Panc1 (cell line): ENCODE data around the gene TRRAP. TPM values are rescaled to one million over a fixed set of nuclear protein-coding genes. Genes with fewer than 3 reads are reported as not detected.

Experiments
- ATAC-seq: fragments of 200-7000 bp; cut with Tn5 transposase; 2 replicates; pipeline ENCODE4 v1.9.1; 2020; ENCODE audit warnings: mild to moderate bottlenecking, moderate library complexity
- BruUV-seq: library from RNA; stranded (reverse); fragments of 400-500 nt; replicated peaks from 2 replicates; lab custom pipeline; 2021; lab: Mats Ljungman, UMichigan
- CTCF ChIA-PET: fragments of 300-600 bp; sonication (Branson Sonifier 250); formaldehyde crosslinking; loops from one replicate; lab custom pipeline; 2022; ENCODE audit warnings: antibody characterized with exemption; lab: Charles Lee
- POLR2A ChIA-PET: fragments of 300-600 bp; sonication (Branson Sonifier 250); formaldehyde crosslinking; loops from one replicate; lab custom pipeline; 2022; ENCODE audit warnings: antibody characterized with exemption; lab: Charles Lee
- DNase-seq: peaks from one replicate; pipeline ENCODE4 v3.0.0-alpha.2; 2010; ENCODE audit warnings: low read depth, low spot score
- H3K27ac ChIP-seq: 2 replicates; pipeline ENCODE4 v1.5.1; 2011; ENCODE audit warnings: mild to moderate bottlenecking, low read length, inconsistent platforms
- H3K27me3 ChIP-seq: fragments of 200-500 bp; sonication (Bioruptor generic); 2 replicates; pipeline ENCODE4 v1.6.0; 2014; ENCODE audit warnings: low read length, inconsistent platforms; ENCODE audit not compliant: control insufficient read depth, insufficient read depth
- H3K36me3 ChIP-seq: fragments of 200-500 bp; sonication (Bioruptor generic); 2 replicates; pipeline ENCODE4 v1.5.1; 2014; ENCODE audit warnings: inconsistent platforms, mild to moderate bottlenecking, low read length, moderate library complexity; ENCODE audit not compliant: control insufficient read depth, insufficient read depth
- H3K4me1 ChIP-seq: 2 replicates; pipeline ENCODE4 v1.5.1; 2011; ENCODE audit warnings: inconsistent platforms, mild to moderate bottlenecking, low read length, moderate library complexity; ENCODE audit not compliant: control insufficient read depth, insufficient read depth
- H3K4me3 ChIP-seq, 2 experiments: 2 replicates each; pipeline ENCODE4 v1.5.1; 2011 to 2012; ENCODE audit warnings: low read depth in 2 of 2, low read length in 2 of 2, mild to moderate bottlenecking in 2 of 2, inconsistent platforms in 1 of 2, moderate library complexity in 1 of 2
- H3K9me3 ChIP-seq: fragments of 200-500 bp; sonication (Bioruptor generic); 2 replicates; pipeline ENCODE4 v1.5.1; 2014; ENCODE audit warnings: low read depth, mild to moderate bottlenecking, inconsistent platforms, low read length, moderate library complexity; ENCODE audit not compliant: control insufficient read depth, insufficient read depth
- POLR2AphosphoS5 ChIP-seq: IDR thresholded peaks from 2 replicates; pipeline ENCODE4 v1.6.1; 2012; ENCODE audit warnings: mild to moderate bottlenecking, low read depth, low read length, moderate library complexity
- SIN3A ChIP-seq: IDR thresholded peaks from 2 replicates; pipeline ENCODE4 v1.6.1; 2012; ENCODE audit warnings: low read depth, mild to moderate bottlenecking, low read length, moderate library complexity, borderline replicate concordance; ENCODE audit not compliant: insufficient read depth
- TCF7L2 ChIP-seq: IDR thresholded peaks from 2 replicates; pipeline ENCODE4 v1.6.1; 2011; ENCODE audit warnings: mild to moderate bottlenecking, low read depth, low read length, inconsistent platforms
- in situ Hi-C: cut with HindIII; loops from 2 replicates; pipeline ENCODE4 v1.10.0; 2016; ENCODE audit warnings: low sequenced_read_pairs, low pct_unique_long_range_greater_than_20kb
- intact Hi-C: fragments of 100-400 bp; cut with micrococcal nuclease; formaldehyde crosslinking; loops from one replicate; pipeline ENCODE4 v1.10.0; 2022; ENCODE audit not compliant: unreplicated experiment
- total RNA-seq: library from RNA; stranded (reverse); gene quantifications from one replicate; pipeline ENCODE4 v1.2.1, GENCODE V29; 2021; ENCODE audit not compliant: unreplicated experiment
- TF ChIP-seq, protein P1 (sequence below): fragments of 450-650 bp; IDR thresholded peaks from 2 replicates; pipeline ENCODE4 v1.5.1; 2017; ENCODE audit warnings: mild to moderate bottlenecking
- TF ChIP-seq, protein P2 (sequence below), 2 experiments: IDR thresholded peaks; 2 replicates each; pipeline ENCODE4 v1.6.1; 2011 to 2012; ENCODE audit warnings: low read depth in 2 of 2, control low read depth in 1 of 2, low read length in 1 of 2, mild to moderate bottlenecking in 1 of 2, moderate library complexity in 1 of 2; ENCODE audit not compliant: insufficient read depth in 1 of 2

TRRAP gene
- total RNA-seq, 1 experiment from 2014 or later = 44.9 TPM

DNA sequence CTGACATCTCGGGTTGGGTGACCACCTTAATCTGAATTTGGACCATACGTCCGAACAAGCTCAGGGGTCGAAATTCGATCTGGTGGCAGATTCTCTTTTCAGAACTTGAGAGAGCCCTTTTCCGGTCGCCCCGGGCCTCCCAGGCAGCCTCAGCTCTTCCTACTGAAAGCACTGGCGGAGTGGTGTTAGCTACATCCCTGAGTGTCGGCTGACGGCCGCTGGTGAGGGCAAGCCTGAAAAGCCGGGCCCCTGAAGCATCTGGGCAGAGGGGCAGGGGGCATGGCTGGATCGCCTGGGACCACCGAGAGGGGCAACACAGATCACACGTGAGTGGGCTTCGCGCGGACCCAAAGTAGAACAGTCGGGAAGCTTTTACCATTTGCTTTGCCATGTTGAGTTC is 149.5 kb downstream of the TRRAP start:
- intact Hi-C loops = no loop called here
- Histone ChIP-seq H3K27ac (no peak overlapping the region), H3K9me3 (no peaks in the 10 kb centered on the region), H3K4me1 (peaks cover 8% of the 10 kb centered on the region; the same call in 1 of the 2 replicates), H3K27me3 (no peaks in the 10 kb centered on the region), H3K4me3 (no peak overlapping the region), H3K36me3 (peaks cover 14% of the 10 kb centered on the region)
- TF ChIP-seq TCF7L2 (no peak), SIN3A (no peak), POLR2AphosphoS5 (no peak)
- TF ChIP-seq, protein P1, sequence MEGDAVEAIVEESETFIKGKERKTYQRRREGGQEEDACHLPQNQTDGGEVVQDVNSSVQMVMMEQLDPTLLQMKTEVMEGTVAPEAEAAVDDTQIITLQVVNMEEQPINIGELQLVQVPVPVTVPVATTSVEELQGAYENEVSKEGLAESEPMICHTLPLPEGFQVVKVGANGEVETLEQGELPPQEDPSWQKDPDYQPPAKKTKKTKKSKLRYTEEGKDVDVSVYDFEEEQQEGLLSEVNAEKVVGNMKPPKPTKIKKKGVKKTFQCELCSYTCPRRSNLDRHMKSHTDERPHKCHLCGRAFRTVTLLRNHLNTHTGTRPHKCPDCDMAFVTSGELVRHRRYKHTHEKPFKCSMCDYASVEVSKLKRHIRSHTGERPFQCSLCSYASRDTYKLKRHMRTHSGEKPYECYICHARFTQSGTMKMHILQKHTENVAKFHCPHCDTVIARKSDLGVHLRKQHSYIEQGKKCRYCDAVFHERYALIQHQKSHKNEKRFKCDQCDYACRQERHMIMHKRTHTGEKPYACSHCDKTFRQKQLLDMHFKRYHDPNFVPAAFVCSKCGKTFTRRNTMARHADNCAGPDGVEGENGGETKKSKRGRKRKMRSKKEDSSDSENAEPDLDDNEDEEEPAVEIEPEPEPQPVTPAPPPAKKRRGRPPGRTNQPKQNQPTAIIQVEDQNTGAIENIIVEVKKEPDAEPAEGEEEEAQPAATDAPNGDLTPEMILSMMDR = no peak
- TF ChIP-seq, protein P2, sequence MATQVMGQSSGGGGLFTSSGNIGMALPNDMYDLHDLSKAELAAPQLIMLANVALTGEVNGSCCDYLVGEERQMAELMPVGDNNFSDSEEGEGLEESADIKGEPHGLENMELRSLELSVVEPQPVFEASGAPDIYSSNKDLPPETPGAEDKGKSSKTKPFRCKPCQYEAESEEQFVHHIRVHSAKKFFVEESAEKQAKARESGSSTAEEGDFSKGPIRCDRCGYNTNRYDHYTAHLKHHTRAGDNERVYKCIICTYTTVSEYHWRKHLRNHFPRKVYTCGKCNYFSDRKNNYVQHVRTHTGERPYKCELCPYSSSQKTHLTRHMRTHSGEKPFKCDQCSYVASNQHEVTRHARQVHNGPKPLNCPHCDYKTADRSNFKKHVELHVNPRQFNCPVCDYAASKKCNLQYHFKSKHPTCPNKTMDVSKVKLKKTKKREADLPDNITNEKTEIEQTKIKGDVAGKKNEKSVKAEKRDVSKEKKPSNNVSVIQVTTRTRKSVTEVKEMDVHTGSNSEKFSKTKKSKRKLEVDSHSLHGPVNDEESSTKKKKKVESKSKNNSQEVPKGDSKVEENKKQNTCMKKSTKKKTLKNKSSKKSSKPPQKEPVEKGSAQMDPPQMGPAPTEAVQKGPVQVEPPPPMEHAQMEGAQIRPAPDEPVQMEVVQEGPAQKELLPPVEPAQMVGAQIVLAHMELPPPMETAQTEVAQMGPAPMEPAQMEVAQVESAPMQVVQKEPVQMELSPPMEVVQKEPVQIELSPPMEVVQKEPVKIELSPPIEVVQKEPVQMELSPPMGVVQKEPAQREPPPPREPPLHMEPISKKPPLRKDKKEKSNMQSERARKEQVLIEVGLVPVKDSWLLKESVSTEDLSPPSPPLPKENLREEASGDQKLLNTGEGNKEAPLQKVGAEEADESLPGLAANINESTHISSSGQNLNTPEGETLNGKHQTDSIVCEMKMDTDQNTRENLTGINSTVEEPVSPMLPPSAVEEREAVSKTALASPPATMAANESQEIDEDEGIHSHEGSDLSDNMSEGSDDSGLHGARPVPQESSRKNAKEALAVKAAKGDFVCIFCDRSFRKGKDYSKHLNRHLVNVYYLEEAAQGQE (IDR thresholded peaks at IDR 0.05; ENCODE audit: insufficient read depth in 1 of 2, low read depth in 2 of 2, low read length in 1 of 2) = no peak
- ChIA-PET CTCF (no interaction called here), POLR2A (no interaction called here)
- no TSS peak for BruUV-seq
- DNase-seq = no peak
- no peak for ATAC-seq
- in situ Hi-C loops = no loop called here

DNA sequence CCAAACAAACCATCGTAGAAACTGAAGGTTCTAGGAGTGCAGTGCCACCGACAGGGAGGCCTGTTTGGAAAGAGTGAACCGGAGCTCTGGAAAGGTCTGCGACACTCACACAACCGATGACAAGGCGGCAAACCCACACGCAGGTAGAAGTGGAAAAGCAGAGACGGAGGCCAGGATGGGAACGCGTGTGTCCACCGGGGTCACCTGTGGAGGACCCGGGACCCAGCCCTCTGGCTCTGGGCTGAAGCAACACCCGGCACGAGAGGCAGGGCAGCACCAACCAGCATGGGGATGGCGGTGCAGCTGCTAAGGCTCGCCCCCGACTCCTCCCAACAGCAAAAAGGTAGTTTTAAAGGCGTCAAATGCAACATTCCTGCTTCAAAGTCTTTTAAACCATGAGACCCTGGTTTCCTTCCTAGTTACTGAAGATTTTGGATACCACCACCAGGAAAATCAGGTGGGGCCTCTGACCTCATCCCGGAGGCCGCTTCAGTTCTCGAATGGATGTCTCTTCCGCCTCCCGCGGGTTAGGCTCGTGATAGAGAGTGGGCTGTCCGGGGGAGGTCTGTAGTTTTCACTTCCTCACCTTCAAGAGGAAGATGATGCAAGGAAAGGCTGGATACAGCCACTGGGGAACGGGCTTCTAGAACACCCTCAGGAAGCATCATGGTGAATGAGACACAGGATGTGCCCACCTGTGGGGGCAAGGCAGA is 150.1 kb downstream of the TRRAP start:
- Histone ChIP-seq H3K36me3 (peaks cover 14% of the 10 kb centered on the region), H3K27me3 (no peaks in the 10 kb centered on the region), H3K4me1 (peaks cover 8% of the 10 kb centered on the region; the same call in 1 of the 2 replicates), H3K27ac (no peak overlapping the region), H3K4me3 (no peak overlapping the region), H3K9me3 (no peaks in the 10 kb centered on the region)
- ATAC-seq = no peak
- CTCF ChIA-PET = no interaction called here
- intact Hi-C loops = no loop called here
- TF ChIP-seq TCF7L2 = no peak
- TF ChIP-seq, protein P1 = no peak
- TF ChIP-seq SIN3A = no peak
- no peak; the same call in 1 of the 2 replicates for TF ChIP-seq POLR2AphosphoS5
- TF ChIP-seq, protein P2 (IDR thresholded peaks at IDR 0.05; ENCODE audit: insufficient read depth in 1 of 2, low read depth in 2 of 2, low read length in 1 of 2) = no peak
- in situ Hi-C loops = no loop called here
- BruUV-seq = no TSS peak
- POLR2A ChIA-PET = no interaction called here
- DNase-seq = no peak
